Measurements from ENCODE around the gene TRIOBP. TPM values are rescaled to one million over a fixed set of nuclear protein-coding genes. Genes with fewer than 3 reads are reported as not detected.

Gene TRIOBP
- total RNA-seq, 1 experiment from 2014 or later: 38.4 TPM

GRCh38 chr22:37660709-37661045 is 36.2 kb upstream of the TRIOBP start:
- ChIA-PET CTCF (interaction anchor here (0.9 to 3.9 kb wide), 3 partner anchors 17 to 131 kb away, joined by 3 to 66 read pairs (median 12); no protein-coding TSS in a partner anchor), POLR2A (no interaction called here)
- intact Hi-C loops (cut with micrococcal nuclease; ENCODE audit: unreplicated experiment): no loop called here
- H3K4me3 ChIP-seq (ENCODE audit: low read depth, low read length): no peak overlapping the region
- H3K9me3 Mint-ChIP-seq (ENCODE audit: unreplicated experiment): no peaks in the 10 kb centered on the region
- H3K4me1 Mint-ChIP-seq (ENCODE audit: low read depth, unreplicated experiment): peaks cover 19% of the 10 kb centered on the region
- no peak for TF ChIP-seq CTCF (IDR thresholded peaks at IDR 0.05; ENCODE audit: insufficient read depth in 1 of 2, low read depth in 1 of 2, low read length in 1 of 2, severe bottlenecking in 1 of 2, unreplicated experiment in 1 of 2)
- no peaks in the 10 kb centered on the region for H3K9me3 ChIP-seq
- peaks cover 18% of the 10 kb centered on the region for H3K4me1 ChIP-seq
- H3K27ac Mint-ChIP-seq (ENCODE audit: unreplicated experiment): no peak overlapping the region
- no peak for DNase-seq
- no peaks in the 10 kb centered on the region; the same call in 1 of the 2 replicates for H3K36me3 ChIP-seq (ENCODE audit: control insufficient read depth, insufficient read depth, low read length)
- H3K36me3 Mint-ChIP-seq (ENCODE audit: insufficient read depth, unreplicated experiment): peaks cover 26% of the 10 kb centered on the region
- no peaks in the 10 kb centered on the region for H3K27me3 Mint-ChIP-seq (ENCODE audit: insufficient read depth, unreplicated experiment)
- no peaks in the 10 kb centered on the region for H3K27me3 ChIP-seq (replicated peaks; ENCODE audit: control insufficient read depth, insufficient read depth, low read length)
- peak overlapping the region; percentile 89 for H3K4me3 Mint-ChIP-seq (ENCODE audit: unreplicated experiment)
- no TSS peak for BruUV-seq (replicated peaks)

DNA sequence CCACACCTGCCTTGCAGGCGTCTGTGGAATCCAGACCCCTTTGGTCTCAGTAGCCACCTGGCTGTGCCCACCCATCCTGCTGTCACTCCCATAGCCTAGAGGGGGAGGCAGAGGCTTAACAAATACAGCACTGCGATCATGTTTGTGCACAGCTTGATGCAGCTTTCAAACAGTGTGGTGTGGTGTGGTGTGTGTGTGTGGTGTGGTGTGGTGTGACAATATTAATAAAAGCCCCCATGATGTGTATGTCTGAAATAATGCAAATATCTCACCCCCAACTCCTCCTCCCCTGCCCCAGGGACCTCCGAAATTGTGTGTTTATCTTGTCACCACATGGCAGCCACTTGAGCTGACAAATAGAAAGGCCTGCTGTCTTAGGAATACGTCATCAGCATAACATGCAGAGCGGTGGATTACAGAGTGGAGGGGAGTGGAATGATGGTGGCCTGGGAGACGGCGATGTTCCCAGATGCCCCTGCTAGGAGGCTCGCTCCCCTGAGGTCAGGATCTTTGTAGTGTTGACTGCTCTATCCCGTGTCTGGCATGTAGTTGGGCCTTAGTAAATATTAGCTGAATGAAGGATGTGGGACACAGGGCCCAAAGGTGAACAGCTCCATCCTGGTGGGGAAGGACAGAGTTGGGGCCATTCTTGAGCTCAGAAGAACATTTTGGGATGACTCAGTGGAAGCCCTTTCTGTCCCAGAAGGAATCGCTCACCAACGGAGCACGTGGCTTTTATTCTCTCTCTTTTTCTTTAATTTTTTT is 35.5 kb upstream of the TRIOBP start:
- Mint-ChIP-seq H3K36me3 (ENCODE audit: insufficient read depth, unreplicated experiment) (peaks cover 32% of the 10 kb centered on the region), H3K27ac (ENCODE audit: unreplicated experiment) (no peak overlapping the region), H3K9me3 (ENCODE audit: unreplicated experiment) (no peaks in the 10 kb centered on the region), H3K4me1 (ENCODE audit: low read depth, unreplicated experiment) (peaks cover 19% of the 10 kb centered on the region), H3K27me3 (ENCODE audit: insufficient read depth, unreplicated experiment) (no peaks in the 10 kb centered on the region), H3K4me3 (ENCODE audit: unreplicated experiment) (no peak overlapping the region)
- CTCF ChIA-PET: interaction anchor here (0.5 to 1.5 kb wide), 8 partner anchors 10 to 1549 kb away, joined by 3 to 12 read pairs (median 6); no protein-coding TSS in a partner anchor
- H3K4me1 ChIP-seq: peaks cover 18% of the 10 kb centered on the region
- peak in 1 of 2 experiments; percentile 39 for TF ChIP-seq CTCF (IDR thresholded peaks at IDR 0.05; ENCODE audit: insufficient read depth in 1 of 2, low read depth in 1 of 2, low read length in 1 of 2, severe bottlenecking in 1 of 2, unreplicated experiment in 1 of 2)
- no peaks in the 10 kb centered on the region for H3K9me3 ChIP-seq
- DNase-seq: no peak
- H3K36me3 ChIP-seq (ENCODE audit: control insufficient read depth, insufficient read depth, low read length): no peaks in the 10 kb centered on the region; the same call in 1 of the 2 replicates
- no TSS peak for BruUV-seq (replicated peaks)
- intact Hi-C loops (cut with micrococcal nuclease; ENCODE audit: unreplicated experiment): no loop called here
- POLR2A ChIA-PET: interaction anchor here (0.7 kb wide), 1 partner anchor 67 kb away, joined by 9 read pairs; no protein-coding TSS in a partner anchor
- H3K4me3 ChIP-seq (ENCODE audit: low read depth, low read length): no peak overlapping the region; the same call in 1 of the 2 replicates
- no peaks in the 10 kb centered on the region for H3K27me3 ChIP-seq (replicated peaks; ENCODE audit: control insufficient read depth, insufficient read depth, low read length)

GRCh38 chr22:37662039-37662438 is 34.8 kb upstream of the TRIOBP start:
- ChIA-PET CTCF (interaction anchor here (0.5 to 1.4 kb wide), 6 partner anchors 9 to 1548 kb away, joined by 3 to 6 read pairs (median 6); no protein-coding TSS in a partner anchor), POLR2A (no interaction called here)
- Histone ChIP-seq H3K36me3 (ENCODE audit: control insufficient read depth, insufficient read depth, low read length) (no peaks in the 10 kb centered on the region; the same call in 1 of the 2 replicates), H3K27me3 (replicated peaks; ENCODE audit: control insufficient read depth, insufficient read depth, low read length) (no peaks in the 10 kb centered on the region), H3K4me3 (ENCODE audit: low read depth, low read length) (no peak overlapping the region), H3K9me3 (no peaks in the 10 kb centered on the region), H3K4me1 (peaks cover 18% of the 10 kb centered on the region)
- no peaks in the 10 kb centered on the region for H3K27me3 Mint-ChIP-seq (ENCODE audit: insufficient read depth, unreplicated experiment)
- TF ChIP-seq CTCF (IDR thresholded peaks at IDR 0.05; ENCODE audit: insufficient read depth in 1 of 2, low read depth in 1 of 2, low read length in 1 of 2, severe bottlenecking in 1 of 2, unreplicated experiment in 1 of 2): no peak
- peaks cover 39% of the 10 kb centered on the region for H3K36me3 Mint-ChIP-seq (ENCODE audit: insufficient read depth, unreplicated experiment)
- H3K27ac Mint-ChIP-seq (ENCODE audit: unreplicated experiment): no peak overlapping the region
- peaks cover 19% of the 10 kb centered on the region for H3K4me1 Mint-ChIP-seq (ENCODE audit: low read depth, unreplicated experiment)
- no peak for DNase-seq
- BruUV-seq (replicated peaks): no TSS peak
- intact Hi-C loops (cut with micrococcal nuclease; ENCODE audit: unreplicated experiment): no loop called here
- H3K4me3 Mint-ChIP-seq (ENCODE audit: unreplicated experiment): no peak overlapping the region
- no peaks in the 10 kb centered on the region for H3K9me3 Mint-ChIP-seq (ENCODE audit: unreplicated experiment)

Data from Caco-2 (cell line).